ENCODE results near the gene TAF5L. TPM values are rescaled to one million over a fixed set of nuclear protein-coding genes. Genes with fewer than 3 reads are reported as not detected.

TAF5L gene
- polyA plus RNA-seq, 1 donor (not counting 4 experiments of a cell fraction or from before 2014, with no cell fraction given): 23.7 TPM

DNA sequence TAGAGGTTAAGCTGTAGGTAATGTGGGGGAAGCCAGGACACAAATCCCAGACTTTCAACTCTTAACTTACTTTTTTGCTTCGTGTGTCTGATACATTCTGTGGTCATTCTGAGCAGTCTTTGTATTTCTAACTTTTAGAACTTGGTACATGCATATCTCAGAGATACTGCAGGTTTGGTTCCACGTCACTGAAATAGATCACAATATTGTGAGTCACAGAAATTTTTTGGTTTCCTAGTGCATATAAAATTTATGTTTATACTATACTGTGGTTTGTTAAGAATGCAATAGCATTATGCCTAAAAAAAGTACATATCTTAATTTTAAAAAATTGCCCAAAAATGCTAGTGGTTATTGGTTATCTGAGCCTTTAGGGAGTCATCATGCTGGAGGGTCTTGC, 3.3 kb upstream of the TAF5L start:
- TF ChIP-seq EZH2 (IDR thresholded peaks at IDR 0.05; ENCODE audit: low read length): no peak
- TF ChIP-seq, protein P1, sequence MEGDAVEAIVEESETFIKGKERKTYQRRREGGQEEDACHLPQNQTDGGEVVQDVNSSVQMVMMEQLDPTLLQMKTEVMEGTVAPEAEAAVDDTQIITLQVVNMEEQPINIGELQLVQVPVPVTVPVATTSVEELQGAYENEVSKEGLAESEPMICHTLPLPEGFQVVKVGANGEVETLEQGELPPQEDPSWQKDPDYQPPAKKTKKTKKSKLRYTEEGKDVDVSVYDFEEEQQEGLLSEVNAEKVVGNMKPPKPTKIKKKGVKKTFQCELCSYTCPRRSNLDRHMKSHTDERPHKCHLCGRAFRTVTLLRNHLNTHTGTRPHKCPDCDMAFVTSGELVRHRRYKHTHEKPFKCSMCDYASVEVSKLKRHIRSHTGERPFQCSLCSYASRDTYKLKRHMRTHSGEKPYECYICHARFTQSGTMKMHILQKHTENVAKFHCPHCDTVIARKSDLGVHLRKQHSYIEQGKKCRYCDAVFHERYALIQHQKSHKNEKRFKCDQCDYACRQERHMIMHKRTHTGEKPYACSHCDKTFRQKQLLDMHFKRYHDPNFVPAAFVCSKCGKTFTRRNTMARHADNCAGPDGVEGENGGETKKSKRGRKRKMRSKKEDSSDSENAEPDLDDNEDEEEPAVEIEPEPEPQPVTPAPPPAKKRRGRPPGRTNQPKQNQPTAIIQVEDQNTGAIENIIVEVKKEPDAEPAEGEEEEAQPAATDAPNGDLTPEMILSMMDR (optimal IDR thresholded peaks at IDR 0.05 in 1 of 3, IDR thresholded peaks at IDR 0.05 in 1 of 3, conservative IDR thresholded peaks at IDR 0.05 in 1 of 3; ENCODE audit: extremely low read depth in 1 of 3, insufficient read depth in 2 of 3, low read length in 3 of 3): no peak
- FAIRE-seq: no peak
- H3K4me3 ChIP-seq (ENCODE audit: control insufficient read depth in 2 of 3, extremely low read depth in 1 of 3, insufficient read depth in 2 of 3, low read depth in 1 of 3, low read length in 3 of 3): no peak overlapping the region
- no peak overlapping the region for H3K9ac ChIP-seq (ENCODE audit: control insufficient read depth, extremely low read depth, insufficient read depth, low read length)
- peaks cover 6% of the 10 kb centered on the region for H3K4me1 ChIP-seq (ENCODE audit: control insufficient read depth, extremely low read depth, insufficient read depth, low read length)
- dilution Hi-C loops (cut with MboI; ENCODE audit: extremely low pct_ligation_motif_present, low sequenced_read_pairs): no loop called here
- no peaks in the 10 kb centered on the region for H3K9me3 ChIP-seq (ENCODE audit: control insufficient read depth, low read depth, low read length)
- H3K4me2 ChIP-seq (ENCODE audit: control insufficient read depth, extremely low read depth, insufficient read depth, low read depth, low read length): no peak overlapping the region
- DNase-seq (ENCODE audit: low read depth, low spot score): no peak
- no peaks in the 10 kb centered on the region for H3K27me3 ChIP-seq (ENCODE audit: control insufficient read depth, extremely low read depth, insufficient read depth, low read length)
- peaks cover 71% of the 10 kb centered on the region for H3K79me2 ChIP-seq (ENCODE audit: control insufficient read depth, insufficient read depth, low read length)
- H3K36me3 ChIP-seq (ENCODE audit: control insufficient read depth in 2 of 2, extremely low read depth in 1 of 2, insufficient read depth in 2 of 2, low read length in 2 of 2): peaks cover 2 to 3% of the 10 kb centered on the region in 2 experiments
- no peaks in the 10 kb centered on the region for H3K9me1 ChIP-seq (ENCODE audit: control insufficient read depth, extremely low read depth, insufficient read depth, low read length)
- H3K27ac ChIP-seq (ENCODE audit: control insufficient read depth, insufficient read depth, low read length): no peak overlapping the region
- peaks cover 5% of the 10 kb centered on the region for H4K20me1 ChIP-seq (ENCODE audit: control insufficient read depth, extremely low read depth, insufficient read depth, low read length)
- no peak overlapping the region for H2AFZ ChIP-seq (ENCODE audit: control insufficient read depth, low read length)

DNA sequence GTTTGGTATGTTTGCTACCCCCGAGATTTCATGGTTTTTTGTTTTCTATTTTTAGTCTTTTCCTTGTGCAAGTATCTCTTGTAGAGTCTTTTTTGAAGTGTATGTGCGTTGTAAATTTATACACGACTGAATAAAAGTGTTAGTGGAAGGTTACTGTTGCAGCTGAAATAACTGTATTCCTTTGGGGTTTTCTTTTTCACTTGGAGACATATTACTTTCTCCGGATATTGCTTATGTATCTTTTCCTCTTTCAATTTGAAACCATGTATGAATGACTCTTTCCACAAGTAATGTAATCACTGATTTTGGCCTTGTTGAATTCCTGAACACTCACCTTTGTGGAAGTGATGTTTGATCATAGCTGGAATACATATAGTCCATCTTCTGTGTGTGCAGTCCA, 1.1 kb upstream of the TAF5L start:
- no peak overlapping the region for H3K27ac ChIP-seq (ENCODE audit: control insufficient read depth, insufficient read depth, low read length)
- peak overlapping the region; percentile 83 for H3K9ac ChIP-seq (ENCODE audit: control insufficient read depth, extremely low read depth, insufficient read depth, low read length)
- H3K36me3 ChIP-seq (ENCODE audit: control insufficient read depth in 2 of 2, extremely low read depth in 1 of 2, insufficient read depth in 2 of 2, low read length in 2 of 2): no peaks in the 10 kb centered on the region
- dilution Hi-C loops (cut with MboI; ENCODE audit: extremely low pct_ligation_motif_present, low sequenced_read_pairs): no loop called here
- peaks cover 17% of the 10 kb centered on the region for H3K4me1 ChIP-seq (ENCODE audit: control insufficient read depth, extremely low read depth, insufficient read depth, low read length)
- no peaks in the 10 kb centered on the region for H3K9me3 ChIP-seq (ENCODE audit: control insufficient read depth, low read depth, low read length)
- no peak for TF ChIP-seq EZH2 (IDR thresholded peaks at IDR 0.05; ENCODE audit: low read length)
- TF ChIP-seq, protein P1 (optimal IDR thresholded peaks at IDR 0.05 in 1 of 3, IDR thresholded peaks at IDR 0.05 in 1 of 3, conservative IDR thresholded peaks at IDR 0.05 in 1 of 3; ENCODE audit: extremely low read depth in 1 of 3, insufficient read depth in 2 of 3, low read length in 3 of 3): no peak
- DNase-seq (ENCODE audit: low read depth, low spot score): no peak
- peak overlapping the region; percentile 86 for H3K4me2 ChIP-seq (ENCODE audit: control insufficient read depth, extremely low read depth, insufficient read depth, low read depth, low read length)
- peak overlapping the region; percentile 90 to 99 (median 96) for H3K4me3 ChIP-seq (ENCODE audit: control insufficient read depth in 2 of 3, extremely low read depth in 1 of 3, insufficient read depth in 2 of 3, low read depth in 1 of 3, low read length in 3 of 3)
- no peak overlapping the region for H2AFZ ChIP-seq (ENCODE audit: control insufficient read depth, low read length)
- H4K20me1 ChIP-seq (ENCODE audit: control insufficient read depth, extremely low read depth, insufficient read depth, low read length): peaks cover 5% of the 10 kb centered on the region
- FAIRE-seq: no peak
- peaks cover 88% of the 10 kb centered on the region for H3K79me2 ChIP-seq (ENCODE audit: control insufficient read depth, insufficient read depth, low read length)
- no peaks in the 10 kb centered on the region for H3K27me3 ChIP-seq (ENCODE audit: control insufficient read depth, extremely low read depth, insufficient read depth, low read length)
- peaks cover 2% of the 10 kb centered on the region for H3K9me1 ChIP-seq (ENCODE audit: control insufficient read depth, extremely low read depth, insufficient read depth, low read length)

Measured in keratinocyte (primary cell).